Suprapubic skin (tissue), 4 donors: ENCODE measurements around the gene CARD6. TPM values are rescaled to one million over a fixed set of nuclear protein-coding genes. Genes with fewer than 3 reads are reported as not detected.

Source experiments
- DNase-seq, 2 donors: peaks; one replicate each; pipeline ENCODE4 v3.0.0-alpha.2; 2019; ENCODE audit warnings: low spot score in 2 of 2
- H3K27ac ChIP-seq: fragments of 200-600 bp; sonication (generic); one replicate; pipeline ENCODE4 v1.5.1; 2019
- H3K27me3 ChIP-seq: fragments of 200-600 bp; sonication (generic); one replicate; pipeline ENCODE4 v1.5.1; 2019
- H3K36me3 ChIP-seq: fragments of 200-600 bp; sonication (generic); one replicate; pipeline ENCODE4 v1.5.1; 2019
- H3K4me1 ChIP-seq: fragments of 200-600 bp; sonication (generic); one replicate; pipeline ENCODE4 v1.5.1; 2019
- H3K4me3 ChIP-seq: fragments of 200-600 bp; sonication (generic); one replicate; pipeline ENCODE4 v1.5.1; 2019; ENCODE audit warnings: mild to moderate bottlenecking
- H3K9me3 ChIP-seq: fragments of 200-600 bp; sonication (generic); one replicate; pipeline ENCODE4 v1.5.1; 2019
- CTCF ChIP-seq, 2 donors: fragments of 200-600 bp in 1 of 2; fragments of 450-650 bp in 1 of 2; sonication (generic) in 1 of 2; IDR thresholded peaks; one replicate each; pipeline ENCODE4 v1.5.1; 2016 to 2019; ENCODE audit warnings: antibody characterized with exemption in 2 of 2, mild to moderate bottlenecking in 1 of 2, moderate library complexity in 1 of 2
- EP300 ChIP-seq: sonication (generic); formaldehyde crosslinking; IDR thresholded peaks from one replicate; pipeline ENCODE4 v1.6.1; 2017; ENCODE audit warnings: antibody characterized with exemption
- POLR2A ChIP-seq, 2 donors: fragments of 450-650 bp; IDR thresholded peaks; one replicate each; pipeline ENCODE4 v1.6.1; 2017; ENCODE audit warnings: antibody characterized with exemption in 2 of 2, mild to moderate bottlenecking in 2 of 2, moderate library complexity in 2 of 2
- POLR2AphosphoS5 ChIP-seq, 3 donors: sonication (generic); formaldehyde crosslinking; IDR thresholded peaks; one replicate each; pipeline ENCODE4 v1.6.1; 2017; ENCODE audit warnings: antibody characterized with exemption in 3 of 3
- WGBS: methylation state at CpG from one replicate; pipeline ENCODE4 v1.1.5; 2018; 5-methylcytosine and 5-hydroxymethylcytosine counted together
- total RNA-seq, 4 donors: library from RNA; depleted of rRNA; stranded (reverse); fragments of >200 nt; gene quantifications; one replicate each; pipeline ENCODE4 v1.1.0, GENCODE V29; 2016

Gene CARD6
- total RNA-seq, 4 donors from 2014 or later = 3.9 to 8.7 (median 7.3) TPM

- peak; percentile 83 to 86 for DNase-seq
- TF ChIP-seq CTCF (IDR thresholded peaks at IDR 0.05) (no peak), POLR2AphosphoS5 (IDR thresholded peaks at IDR 0.05) (no peak)
- WGBS = under 1% methylated on average over 27 of the region's 56 CpGs
- no peaks in the 10 kb centered on the region for H3K27me3 ChIP-seq
- H3K4me1 ChIP-seq = peaks cover 25% of the 10 kb centered on the region
- H3K27ac ChIP-seq = peak overlapping the region; percentile 94
- peaks cover 3% of the 10 kb centered on the region for H3K36me3 ChIP-seq
- H3K9me3 ChIP-seq = no peaks in the 10 kb centered on the region
- peak overlapping the region; percentile 80 for H3K4me3 ChIP-seq
These were observed 43.7 kb upstream of the CARD6 start for GRCh38 chr5:40797273-40798011.

GRCh38 chr5:40798012-40798800 is 43.0 kb upstream of the CARD6 start, which contains the start of gene PRKAA1:
PRKAA1 (minus strand) TSS chr5:40798374; CDS start chr5:40798189, 185 bp downstream.
- H3K27ac ChIP-seq = peak within 1 kb of the TSS; percentile 94
- WGBS = under 1% methylated on average over 18 of the region's 70 CpGs
- DNase-seq = peak; percentile 89 to 93
- TF ChIP-seq POLR2AphosphoS5 (IDR thresholded peaks at IDR 0.05) (peak in 1 of 3 donors; percentile 15), POLR2A (IDR thresholded peaks at IDR 0.05) (peak in 1 of 2 donors; percentile 41), EP300 (no peak), CTCF (IDR thresholded peaks at IDR 0.05) (peak; percentile 26 to 88)
- H3K9me3 ChIP-seq = no peaks in the 10 kb centered on the region
- H3K27me3 ChIP-seq = no peaks in the 10 kb centered on the region
- peaks cover 25% of the 10 kb centered on the region for H3K4me1 ChIP-seq
- H3K36me3 ChIP-seq = peaks cover 3% of the 10 kb centered on the region
- H3K4me3 ChIP-seq = peak within 1 kb of the TSS; percentile 80

- peak overlapping the region; percentile 94 for H3K27ac ChIP-seq
- H3K4me3 ChIP-seq = peak overlapping the region; percentile 80
- H3K9me3 ChIP-seq = no peaks in the 10 kb centered on the region
- DNase-seq = no peak
- peaks cover 3% of the 10 kb centered on the region for H3K36me3 ChIP-seq
- 3% methylated on average over 7 of the region's 7 CpGs for WGBS
- TF ChIP-seq CTCF (IDR thresholded peaks at IDR 0.05) (no peak), EP300 (no peak), POLR2AphosphoS5 (IDR thresholded peaks at IDR 0.05) (no peak), POLR2A (IDR thresholded peaks at IDR 0.05) (no peak)
- no peaks in the 10 kb centered on the region for H3K27me3 ChIP-seq
- H3K4me1 ChIP-seq = peaks cover 25% of the 10 kb centered on the region
These were observed 42.4 kb upstream of the CARD6 start for GRCh38 chr5:40798801-40799210.

- no peaks in the 10 kb centered on the region for H3K9me3 ChIP-seq
- peak overlapping the region; percentile 80 for H3K4me3 ChIP-seq
- H3K4me1 ChIP-seq = peaks cover 25% of the 10 kb centered on the region
- 3% methylated on average over 1 of the region's 1 CpG for WGBS
- H3K27ac ChIP-seq = no peak overlapping the region
- peaks cover 3% of the 10 kb centered on the region for H3K36me3 ChIP-seq
- no peaks in the 10 kb centered on the region for H3K27me3 ChIP-seq
- TF ChIP-seq EP300 = no peak
- no peak for TF ChIP-seq CTCF (IDR thresholded peaks at IDR 0.05)
- no peak for TF ChIP-seq POLR2AphosphoS5 (IDR thresholded peaks at IDR 0.05)
- no peak for TF ChIP-seq POLR2A (IDR thresholded peaks at IDR 0.05)
- DNase-seq = no peak
These were observed 41.9 kb upstream of the CARD6 start for GRCh38 chr5:40799258-40799657.
